Keratinocyte (primary cell): ENCODE measurements around the gene SEPTIN10. TPM values are rescaled to one million over a fixed set of nuclear protein-coding genes. Genes with fewer than 3 reads are reported as not detected.

Experiments
- DNase-seq: peaks from one replicate; pipeline ENCODE4 v3.0.0-alpha.2; 2011; ENCODE audit warnings: low read depth, missing footprints, low spot score
- FAIRE-seq: peaks from 2 replicates; lab custom pipeline; 2011; peaks lifted over from hg19 to GRCh38; lab: Jason Lieb, UNC
- H2AFZ ChIP-seq: 2 replicates; pipeline ENCODE4 v1.6.0; 2012; ENCODE audit warnings: low read length, control low read depth, inconsistent platforms; ENCODE audit not compliant: control insufficient read depth
- H3K27ac ChIP-seq: 2 replicates; pipeline ENCODE4 v1.5.1; 2011; ENCODE audit warnings: low read length; ENCODE audit not compliant: control insufficient read depth, insufficient read depth
- H3K27me3 ChIP-seq: 3 replicates; pipeline ENCODE4 v1.6.0; 2011; ENCODE audit warnings: low read length; ENCODE audit not compliant: control insufficient read depth, insufficient read depth; ENCODE audit errors: extremely low read depth
- H3K36me3 ChIP-seq, 2 experiments: 2 replicates in 1 of 2; 3 replicates in 1 of 2; pipeline ENCODE4 v1.5.1; 2011; ENCODE audit warnings: low read length in 2 of 2, mild to moderate bottlenecking in 1 of 2; ENCODE audit not compliant: control insufficient read depth in 2 of 2, insufficient read depth in 2 of 2; ENCODE audit errors: extremely low read depth in 1 of 2
- H3K4me1 ChIP-seq: 3 replicates; pipeline ENCODE4 v1.5.1; 2011; ENCODE audit warnings: low read length; ENCODE audit not compliant: control insufficient read depth, insufficient read depth; ENCODE audit errors: extremely low read depth
- H3K4me2 ChIP-seq: 3 replicates; pipeline ENCODE4 v1.6.0; 2011; ENCODE audit warnings: low read depth, low read length; ENCODE audit not compliant: control insufficient read depth, insufficient read depth; ENCODE audit errors: extremely low read depth
- H3K4me3 ChIP-seq, 3 experiments: fragments of 200-600 bp in 1 of 3; sonication (generic) in 1 of 3; 2 replicates in 2 of 3; 3 replicates in 1 of 3; pipeline ENCODE4 v1.5.1; 2011 to 2016; ENCODE audit warnings: low read length in 3 of 3, mild to moderate bottlenecking in 3 of 3, control low read depth in 2 of 3, inconsistent platforms in 1 of 3, low read depth in 1 of 3, mixed read lengths in 1 of 3, mixed run types in 1 of 3, moderate library complexity in 1 of 3; ENCODE audit not compliant: control insufficient read depth in 2 of 3, insufficient read depth in 2 of 3; ENCODE audit errors: extremely low read depth in 1 of 3
- H3K79me2 ChIP-seq: 2 replicates; pipeline ENCODE4 v1.6.0; 2012; ENCODE audit warnings: low read length; ENCODE audit not compliant: control insufficient read depth, insufficient read depth
- H3K9ac ChIP-seq: 3 replicates; pipeline ENCODE4 v1.6.0; 2011; ENCODE audit warnings: low read length; ENCODE audit not compliant: control insufficient read depth, insufficient read depth; ENCODE audit errors: extremely low read depth
- H3K9me1 ChIP-seq: 3 replicates; pipeline ENCODE4 v1.6.0; 2011; ENCODE audit warnings: low read length; ENCODE audit not compliant: control insufficient read depth, insufficient read depth; ENCODE audit errors: extremely low read depth
- H3K9me3 ChIP-seq: 2 replicates; pipeline ENCODE4 v1.5.1; 2012; ENCODE audit warnings: low read depth, low read length; ENCODE audit not compliant: control insufficient read depth
- H4K20me1 ChIP-seq: 3 replicates; pipeline ENCODE4 v1.6.0; 2011; ENCODE audit warnings: low read length; ENCODE audit not compliant: control insufficient read depth, insufficient read depth; ENCODE audit errors: extremely low read depth
- CTCF ChIP-seq, 3 experiments: IDR thresholded peaks in 1 of 3; conservative IDR thresholded peaks in 1 of 3; optimal IDR thresholded peaks in 1 of 3; 2 replicates in 2 of 3; 3 replicates in 1 of 3; pipeline versions ENCODE3 to v1.5.1; 2011; ENCODE audit warnings: low read length in 3 of 3, mild to moderate bottlenecking in 3 of 3, moderate library complexity in 2 of 3, control low read depth in 1 of 3, inconsistent platforms in 1 of 3; ENCODE audit not compliant: insufficient read depth in 2 of 3; ENCODE audit errors: extremely low read depth in 1 of 3
- EZH2 ChIP-seq: IDR thresholded peaks from one replicate; pipeline ENCODE4 v1.6.1; 2012; ENCODE audit warnings: inconsistent platforms, mild to moderate bottlenecking, low read length, moderate library complexity
- dilution Hi-C: fragments of 300-500 bp; cut with MboI; formaldehyde crosslinking; loops from one replicate; pipeline ENCODE4 v1.7.0; 2020; ENCODE audit warnings: low sequenced_read_pairs; ENCODE audit not compliant: extremely low pct_ligation_motif_present
- polyA plus RNA-seq, 5 experiments: library from polyadenylated mRNA; depleted of rRNA in 3 of 5; stranded (reverse) in 3 of 5; stranded (forward) in 1 of 5; unstranded in 1 of 5; fragments of >200 nt; gene quantifications; 1 replicate in 1 of 5; 2 replicates in 3 of 5; 3 replicates in 1 of 5; pipeline versions ENCODE4 v1.2.1 to v1.2.3, GENCODE V29; 2011 to 2012; ENCODE audit warnings: missing spikeins in 2 of 5, low read depth in 1 of 5, low replicate concordance in 1 of 5

The SEPTIN10 gene
- polyA plus RNA-seq, 1 donor (not counting 4 experiments of a cell fraction or from before 2014, with no cell fraction given) = 72.6 TPM

GRCh38 chr2:109516445-109517117 is 97.2 kb downstream of the SEPTIN10 start:
- no peaks in the 10 kb centered on the region for H3K9me3 ChIP-seq
- no peaks in the 10 kb centered on the region for H3K9me1 ChIP-seq
- peak overlapping the region; percentile 9 for H3K4me2 ChIP-seq
- H3K27ac ChIP-seq = no peak overlapping the region
- H3K27me3 ChIP-seq = peaks cover 4% of the 10 kb centered on the region
- H2AFZ ChIP-seq = no peak overlapping the region
- no peak overlapping the region for H3K4me3 ChIP-seq
- no peaks in the 10 kb centered on the region for H3K79me2 ChIP-seq
- TF ChIP-seq CTCF (optimal IDR thresholded peaks at IDR 0.05 in 1 of 3, IDR thresholded peaks at IDR 0.05 in 1 of 3, conservative IDR thresholded peaks at IDR 0.05 in 1 of 3; ENCODE audit: extremely low read depth in 1 of 3, insufficient read depth in 2 of 3, low read length in 3 of 3) = peak in 2 of 3 experiments; percentile 51 to 90
- TF ChIP-seq EZH2 = no peak
- no peak for DNase-seq
- dilution Hi-C loops = no loop called here
- H4K20me1 ChIP-seq = no peaks in the 10 kb centered on the region
- H3K36me3 ChIP-seq = no peaks in the 10 kb centered on the region
- peaks cover 27% of the 10 kb centered on the region for H3K4me1 ChIP-seq
- FAIRE-seq = no peak
- no peak overlapping the region for H3K9ac ChIP-seq

GRCh38 chr2:109514857-109515256 is 98.9 kb downstream of the SEPTIN10 start:
- DNase-seq = no peak
- H3K9me3 ChIP-seq = no peaks in the 10 kb centered on the region
- no peaks in the 10 kb centered on the region for H4K20me1 ChIP-seq
- H2AFZ ChIP-seq = no peak overlapping the region
- dilution Hi-C loops = no loop called here
- no peak overlapping the region for H3K4me3 ChIP-seq
- no peak overlapping the region for H3K9ac ChIP-seq
- peaks cover 3% of the 10 kb centered on the region for H3K27me3 ChIP-seq
- H3K4me1 ChIP-seq = peaks cover 26% of the 10 kb centered on the region
- H3K27ac ChIP-seq = no peak overlapping the region
- H3K9me1 ChIP-seq = no peaks in the 10 kb centered on the region
- TF ChIP-seq EZH2 = no peak
- no peak for TF ChIP-seq CTCF (optimal IDR thresholded peaks at IDR 0.05 in 1 of 3, IDR thresholded peaks at IDR 0.05 in 1 of 3, conservative IDR thresholded peaks at IDR 0.05 in 1 of 3; ENCODE audit: extremely low read depth in 1 of 3, insufficient read depth in 2 of 3, low read length in 3 of 3)
- FAIRE-seq = no peak
- no peak overlapping the region for H3K4me2 ChIP-seq
- H3K36me3 ChIP-seq = no peaks in the 10 kb centered on the region
- no peaks in the 10 kb centered on the region for H3K79me2 ChIP-seq
